ENCODE measurements around the gene ITGAX. TPM values are rescaled to one million over a fixed set of nuclear protein-coding genes. Genes with fewer than 3 reads are reported as not detected.

Gene ITGAX
- total RNA-seq, 1 experiment from 2014 or later = not detected

GRCh38 chr16:31375231-31375630 is 20.3 kb downstream of the ITGAX start:
- Histone ChIP-seq H3K4me2 (ENCODE audit: low read length) (no peak overlapping the region), H3K9me2 (replicated peaks; ENCODE audit: low read length) (no peaks in the 10 kb centered on the region), H2AFZ (ENCODE audit: low read length) (no peak overlapping the region), H3K4me1 (ENCODE audit: insufficient read depth, low read length) (no peaks in the 10 kb centered on the region), H3K79me2 (ENCODE audit: low read length) (no peaks in the 10 kb centered on the region), H4K20me1 (ENCODE audit: low read length) (no peaks in the 10 kb centered on the region), H3K27ac (ENCODE audit: low read length) (no peak overlapping the region), H3F3A (ENCODE audit: low read length, unreplicated experiment) (no peaks in the 10 kb centered on the region), H3K4me3 (ENCODE audit: low read length) (no peak overlapping the region), H3K27me3 (ENCODE audit: low read length) (peaks cover 4% of the 10 kb centered on the region; the same call in 1 of the 2 replicates), H3K36me3 (ENCODE audit: low read depth, low read length) (no peaks in the 10 kb centered on the region), H3K9me3 (ENCODE audit: low read length) (no peaks in the 10 kb centered on the region), H3K9ac (ENCODE audit: low read length) (no peak overlapping the region)
- no peak for TF ChIP-seq CTCF (conservative IDR thresholded peaks at IDR 0.05; ENCODE audit: low read depth, low read length)
- no peak for TF ChIP-seq EZH2phosphoT487 (IDR thresholded peaks at IDR 0.05; ENCODE audit: borderline replicate concordance, low read length)
- no peak for TF ChIP-seq EZH2 (IDR thresholded peaks at IDR 0.05; ENCODE audit: low read length, unreplicated experiment)
- intact Hi-C loops (cut with micrococcal nuclease) = no loop called here
- ATAC-seq = no peak
- ChIA-PET POLR2A (ENCODE audit: unreplicated experiment) (no interaction called here), CTCF (no interaction called here)
- no peak for DNase-seq
- no TSS peak for BruUV-seq (replicated peaks)

- no peaks in the 10 kb centered on the region for H3K79me2 ChIP-seq (ENCODE audit: low read length)
- H3K4me3 ChIP-seq (ENCODE audit: low read length) = no peak overlapping the region
- H4K20me1 ChIP-seq (ENCODE audit: low read length) = no peaks in the 10 kb centered on the region
- H3K4me1 ChIP-seq (ENCODE audit: insufficient read depth, low read length) = no peaks in the 10 kb centered on the region
- ChIA-PET POLR2A (ENCODE audit: unreplicated experiment) (no interaction called here), CTCF (no interaction called here)
- ATAC-seq (no peak), DNase-seq (no peak)
- TF ChIP-seq EZH2phosphoT487 (IDR thresholded peaks at IDR 0.05; ENCODE audit: borderline replicate concordance, low read length) (no peak), EZH2 (IDR thresholded peaks at IDR 0.05; ENCODE audit: low read length, unreplicated experiment) (no peak), CTCF (conservative IDR thresholded peaks at IDR 0.05; ENCODE audit: low read depth, low read length) (no peak)
- H3F3A ChIP-seq (ENCODE audit: low read length, unreplicated experiment) = no peaks in the 10 kb centered on the region
- no peak overlapping the region for H3K9ac ChIP-seq (ENCODE audit: low read length)
- peaks cover 4% of the 10 kb centered on the region; the same call in 1 of the 2 replicates for H3K27me3 ChIP-seq (ENCODE audit: low read length)
- H3K36me3 ChIP-seq (ENCODE audit: low read depth, low read length) = no peaks in the 10 kb centered on the region
- no peak overlapping the region for H2AFZ ChIP-seq (ENCODE audit: low read length)
- H3K9me3 ChIP-seq (ENCODE audit: low read length) = no peaks in the 10 kb centered on the region
- no peak overlapping the region for H3K27ac ChIP-seq (ENCODE audit: low read length)
- no peaks in the 10 kb centered on the region for H3K9me2 ChIP-seq (replicated peaks; ENCODE audit: low read length)
- H3K4me2 ChIP-seq (ENCODE audit: low read length) = no peak overlapping the region
- BruUV-seq (replicated peaks) = no TSS peak
- intact Hi-C loops (cut with micrococcal nuclease) = no loop called here
Observed at GRCh38 chr16:31376705-31377104, 21.7 kb downstream of the ITGAX start.

GRCh38 chr16:31377210-31377903 is 22.4 kb downstream of the ITGAX start:
- TF ChIP-seq EZH2 (IDR thresholded peaks at IDR 0.05; ENCODE audit: low read length, unreplicated experiment) (no peak), CTCF (conservative IDR thresholded peaks at IDR 0.05; ENCODE audit: low read depth, low read length) (no peak), EZH2phosphoT487 (IDR thresholded peaks at IDR 0.05; ENCODE audit: borderline replicate concordance, low read length) (no peak)
- H3K27me3 ChIP-seq (ENCODE audit: low read length) = peaks cover 4% of the 10 kb centered on the region; the same call in 1 of the 2 replicates
- no peak overlapping the region for H3K4me2 ChIP-seq (ENCODE audit: low read length)
- H4K20me1 ChIP-seq (ENCODE audit: low read length) = no peaks in the 10 kb centered on the region
- no peaks in the 10 kb centered on the region for H3K9me2 ChIP-seq (replicated peaks; ENCODE audit: low read length)
- H3F3A ChIP-seq (ENCODE audit: low read length, unreplicated experiment) = no peaks in the 10 kb centered on the region
- no peak overlapping the region for H2AFZ ChIP-seq (ENCODE audit: low read length)
- no peaks in the 10 kb centered on the region for H3K36me3 ChIP-seq (ENCODE audit: low read depth, low read length)
- ATAC-seq = no peak
- H3K27ac ChIP-seq (ENCODE audit: low read length) = no peak overlapping the region
- H3K4me3 ChIP-seq (ENCODE audit: low read length) = no peak overlapping the region
- H3K79me2 ChIP-seq (ENCODE audit: low read length) = no peaks in the 10 kb centered on the region
- no peak overlapping the region for H3K9ac ChIP-seq (ENCODE audit: low read length)
- DNase-seq = no peak
- intact Hi-C loops (cut with micrococcal nuclease) = no loop called here
- ChIA-PET POLR2A (ENCODE audit: unreplicated experiment) (no interaction called here), CTCF (no interaction called here)
- BruUV-seq (replicated peaks) = no TSS peak
- no peaks in the 10 kb centered on the region for H3K9me3 ChIP-seq (ENCODE audit: low read length)
- no peaks in the 10 kb centered on the region for H3K4me1 ChIP-seq (ENCODE audit: insufficient read depth, low read length)
